K562 (cell line): Measurements from ENCODE around the gene WTIP. TPM values are rescaled to one million over a fixed set of nuclear protein-coding genes. Genes with fewer than 3 reads are reported as not detected.

Source experiments
- ATAC-seq: fragments of 200-7000 bp; cut with Tn5 transposase; 3 replicates; pipeline ENCODE4 v1.9.1; 2020; ENCODE audit warnings: moderate library complexity
- BruUV-seq: library from RNA; stranded (reverse); fragments of 400-500 nt; replicated peaks from 2 replicates; lab custom pipeline; 2021; lab: Mats Ljungman, UMichigan
- CTCF ChIA-PET: fragments of 300-600 bp; formaldehyde crosslinking; extraction: SDS; loops from one replicate; lab custom pipeline; 2021; ENCODE audit warnings: low intra/inter-chr PET ratio; lab: Yijun Ruan, JAX
- POLR2A ChIA-PET: fragments of 300-600, 350-650 bp; sonication (Branson Sonifier 250); formaldehyde crosslinking; extraction: SDS; loops from one replicate; lab custom pipeline; 2021; ENCODE audit warnings: antibody characterized with exemption, inconsistent platforms; lab: Yijun Ruan, JAX
- DNase-seq, 4 experiments: peaks; one replicate each; pipeline versions ENCODE4 v3.0.0 to v3.0.0-alpha.2; 2011 to 2018; ENCODE audit warnings: low spot score in 3 of 4, mixed read lengths in 3 of 4; ENCODE audit errors: extremely low read depth in 1 of 4
- FAIRE-seq: peaks from 2 replicates; lab custom pipeline; 2011; peaks lifted over from hg19 to GRCh38; lab: Jason Lieb, UNC
- H2AFZ ChIP-seq: 2 replicates; pipeline ENCODE4 v1.6.0; 2011; ENCODE audit warnings: low read depth, low read length, control low read depth, inconsistent platforms
- H3K27ac ChIP-seq: fragments of 200-600 bp; 3 replicates; pipeline ENCODE4 v1.8.0; 2011; ENCODE audit warnings: low read depth, mild to moderate bottlenecking, control low read depth, inconsistent platforms, low read length, moderate library complexity, mixed read lengths; ENCODE audit errors: extremely low read depth
- H3K27me3 ChIP-seq, 2 experiments: fragments of 300-600 bp in 1 of 2; 2 replicates in 1 of 2; 3 replicates in 1 of 2; pipeline versions ENCODE4 v1.6.0 to v1.8.0; 2011; ENCODE audit warnings: inconsistent platforms in 2 of 2, low read length in 2 of 2, mild to moderate bottlenecking in 1 of 2, mixed read lengths in 1 of 2, moderate library complexity in 1 of 2; ENCODE audit not compliant: control insufficient read depth in 2 of 2, insufficient read depth in 2 of 2
- H3K36me3 ChIP-seq: fragments of 300-600 bp; 3 replicates; pipeline ENCODE4 v1.8.0; 2011; ENCODE audit warnings: mild to moderate bottlenecking, low read length, inconsistent platforms; ENCODE audit not compliant: control insufficient read depth, insufficient read depth
- H3K4me1 ChIP-seq, 2 experiments: fragments of 200-600 bp in 1 of 2; replicated peaks in 1 of 2; 2 replicates in 1 of 2; 3 replicates in 1 of 2; pipeline versions ENCODE4 v1.5.1 to v1.8.0; 2011; ENCODE audit warnings: inconsistent platforms in 2 of 2, low read length in 2 of 2, mild to moderate bottlenecking in 1 of 2, mixed read lengths in 1 of 2, moderate library complexity in 1 of 2; ENCODE audit not compliant: control insufficient read depth in 2 of 2, insufficient read depth in 2 of 2
- H3K4me2 ChIP-seq: 2 replicates; pipeline ENCODE4 v1.6.1; 2011; ENCODE audit warnings: low read length, control low read depth, inconsistent platforms, mixed read lengths; ENCODE audit not compliant: insufficient read depth
- H3K4me3 ChIP-seq: fragments of 200-600 bp; sonication (generic), shearing (Covaris generic); 2 replicates; pipeline ENCODE4 v1.5.1; 2016; ENCODE audit warnings: control low read depth, inconsistent platforms
- H3K79me2 ChIP-seq: fragments of 200-600 bp; 3 replicates; pipeline ENCODE4 v1.8.0; 2011; ENCODE audit warnings: low read length, inconsistent platforms; ENCODE audit not compliant: control insufficient read depth, insufficient read depth
- H3K9ac ChIP-seq, 2 experiments: 2 replicates each; pipeline versions ENCODE4 v1.6.0 to v1.6.1; 2011; ENCODE audit warnings: low read depth in 2 of 2, low read length in 2 of 2, control low read depth in 1 of 2, inconsistent platforms in 1 of 2, mild to moderate bottlenecking in 1 of 2, mixed read lengths in 1 of 2; ENCODE audit not compliant: insufficient read depth in 1 of 2
- H3K9me1 ChIP-seq: one replicate; pipeline ENCODE4 v1.6.0; 2011; ENCODE audit warnings: inconsistent platforms, mild to moderate bottlenecking, low read length, moderate library complexity; ENCODE audit not compliant: control insufficient read depth, insufficient read depth
- H3K9me3 ChIP-seq: replicated peaks from 2 replicates; pipeline ENCODE4 v1.5.1; 2011; ENCODE audit warnings: low read depth, low read length, inconsistent platforms; ENCODE audit not compliant: control insufficient read depth, insufficient read depth
- H4K20me1 ChIP-seq: replicated peaks from 2 replicates; pipeline ENCODE4 v1.6.1; 2011; ENCODE audit warnings: low read length, inconsistent platforms, mixed read lengths; ENCODE audit not compliant: control insufficient read depth, insufficient read depth
- CHD4 ChIP-seq: fragments of 200-600 bp; sonication (generic); IDR thresholded peaks from 3 replicates; pipeline ENCODE4 v1.6.1; 2012; ENCODE audit warnings: low read depth, mild to moderate bottlenecking, mixed read lengths, low read length, inconsistent platforms; ENCODE audit not compliant: insufficient read depth, insufficient replicate concordance, poor library complexity, severe bottlenecking
- MTA2 ChIP-seq: fragments of 450-650 bp; IDR thresholded peaks from 2 replicates; pipeline ENCODE4 v1.6.1; 2016; ENCODE audit warnings: low read depth
- MYNN ChIP-seq, 2 experiments: sonication (generic); formaldehyde crosslinking in 1 of 2; IDR thresholded peaks; 2 replicates each; pipeline versions ENCODE4 v1.5.0 to v1.6.1; 2016 to 2020; ENCODE audit warnings: antibody characterized with exemption in 1 of 2, missing genetic modification reagents in 1 of 2
- NFE2 ChIP-seq: IDR thresholded peaks from 2 replicates; pipeline ENCODE4 v1.6.1; 2014; ENCODE audit warnings: antibody characterized with exemption, low read depth
- NFRKB ChIP-seq: fragments of 450-650 bp; IDR thresholded peaks from 2 replicates; pipeline ENCODE4 v1.6.1; 2016; ENCODE audit warnings: low read depth
- NONO ChIP-seq, 2 experiments: fragments of 200-400 bp in 1 of 2; fragments of 450-650 bp in 1 of 2; formaldehyde crosslinking in 1 of 2; IDR thresholded peaks; 2 replicates each; pipeline ENCODE4 v1.6.1; 2017; ENCODE audit warnings: low read depth in 2 of 2, mild to moderate bottlenecking in 2 of 2, moderate library complexity in 2 of 2, low read length in 1 of 2
- SPI1 ChIP-seq: IDR thresholded peaks from 2 replicates; pipeline ENCODE4 v1.6.1; 2011; ENCODE audit warnings: low read depth, low read length, control low read depth, borderline replicate concordance
- ZEB2 ChIP-seq: fragments of 450-650 bp; IDR thresholded peaks from 2 replicates; pipeline ENCODE4 v1.6.1; 2016
- ZNF263 ChIP-seq: sonication (generic); formaldehyde crosslinking; IDR thresholded peaks from 2 replicates; pipeline ENCODE4 v1.8.0; 2022; ENCODE audit warnings: mild to moderate bottlenecking, missing genetic modification reagents, borderline replicate concordance
- WGBS: fragments of 100-300 bp; shearing (Covaris generic); methylation state at CpG from one replicate; pipeline ENCODE4 v1.1.6; 2016; ENCODE audit warnings: low coverage, mixed read lengths; ENCODE audit not compliant: insufficient coverage; ENCODE audit errors: missing lambda C conversion rate; 5-methylcytosine and 5-hydroxymethylcytosine counted together
- in situ Hi-C: fragments of 300-500 bp; cut with MboI; formaldehyde crosslinking; loops from 4 replicates; pipeline ENCODE4 v1.15.0; 2018; ENCODE audit warnings: inconsistent platforms, mixed read lengths
- intact Hi-C: fragments of 100-400 bp; cut with micrococcal nuclease; formaldehyde crosslinking; loops from 2 replicates; pipeline ENCODE4 v1.14.2; 2022
- polyA plus RNA-seq, 8 experiments: library from polyadenylated mRNA; depleted of rRNA in 4 of 8; stranded (reverse) in 5 of 8; unstranded in 3 of 8; fragments of >200 nt; fragmentation: Nextera tagmentation in 2 of 8; fragmentation: Illumina TruSeq in 1 of 8; extraction: Ambion mirVana in 2 of 8; extraction: Trizol in 1 of 8; gene quantifications; 2 replicates each; pipeline versions ENCODE4 v1.2.1 to v1.2.3, GENCODE V29; 2011 to 2014; ENCODE audit warnings: inconsistent platforms in 1 of 8, missing spikeins in 1 of 8
- total RNA-seq, 7 experiments: library from RNA; depleted of rRNA in 6 of 7; stranded (reverse); fragments of >200 nt in 6 of 7; fragmentation: Illumina TruSeq in 2 of 7; extraction: Trizol in 2 of 7; gene quantifications; 2 replicates each; pipeline versions ENCODE4 v1.2.1 to v1.2.3, GENCODE V29; 2011 to 2021; ENCODE audit warnings: low replicate concordance in 1 of 7
- TF ChIP-seq, protein P1 (sequence below): fragments of 250-450 bp; sonication (Bioruptor Pico); IDR thresholded peaks from 2 replicates; pipeline ENCODE4 v1.5.0; 2021; ENCODE audit warnings: mild to moderate bottlenecking, borderline replicate concordance
- TF ChIP-seq, protein P2 (sequence below): fragments of 250-450 bp; sonication (Bioruptor Pico); IDR thresholded peaks from 2 replicates; pipeline ENCODE4 v1.4.0; 2020; ENCODE audit warnings: mild to moderate bottlenecking, moderate library complexity
- TF ChIP-seq, protein P3 (sequence below): sonication (generic); formaldehyde crosslinking; IDR thresholded peaks from 2 replicates; pipeline ENCODE4 v1.8.0; 2022; ENCODE audit warnings: missing genetic modification reagents, mild to moderate bottlenecking, moderate library complexity, borderline replicate concordance
- TF ChIP-seq, protein P4 (sequence below): conservative IDR thresholded peaks from 2 replicates; pipeline ENCODE4 v1.6.1; 2011; ENCODE audit warnings: low read depth, mild to moderate bottlenecking, low read length; ENCODE audit not compliant: control insufficient read depth

Gene WTIP
- total and polyA plus RNA-seq, 9 of the 15 experiments (the other 6 are each of a cell fraction or from before 2014, with no cell fraction given) = under 0.01 to 0.54 (median 0.27) TPM; not detected in 1

DNA sequence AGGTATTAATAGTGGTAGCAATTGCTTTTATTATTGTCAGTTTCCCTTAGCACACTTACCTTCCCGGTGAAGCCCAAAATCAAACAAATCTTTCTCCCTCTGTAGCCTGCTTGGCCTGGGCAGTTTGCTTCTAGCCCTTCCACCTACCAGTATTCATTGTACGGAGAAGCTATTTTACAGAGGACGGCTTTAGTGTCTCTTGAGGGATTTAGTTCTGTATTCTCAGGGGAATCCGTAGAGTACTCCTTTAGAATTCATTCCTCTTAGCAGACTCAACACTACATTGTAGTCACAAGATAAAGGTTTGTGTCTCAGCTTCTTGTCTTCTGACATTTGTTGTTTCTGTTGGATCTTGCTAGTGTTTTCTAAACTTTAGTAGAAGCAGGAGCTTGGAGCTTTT is 24.1 kb upstream of the WTIP start:
- H3K27ac ChIP-seq = no peak overlapping the region
- POLR2A ChIA-PET = interaction anchor here (1.0 kb wide), 1 partner anchor 19 kb away, joined by 3 read pairs; no protein-coding TSS in a partner anchor
- in situ Hi-C loops = no loop called here
- TF ChIP-seq, protein P1, sequence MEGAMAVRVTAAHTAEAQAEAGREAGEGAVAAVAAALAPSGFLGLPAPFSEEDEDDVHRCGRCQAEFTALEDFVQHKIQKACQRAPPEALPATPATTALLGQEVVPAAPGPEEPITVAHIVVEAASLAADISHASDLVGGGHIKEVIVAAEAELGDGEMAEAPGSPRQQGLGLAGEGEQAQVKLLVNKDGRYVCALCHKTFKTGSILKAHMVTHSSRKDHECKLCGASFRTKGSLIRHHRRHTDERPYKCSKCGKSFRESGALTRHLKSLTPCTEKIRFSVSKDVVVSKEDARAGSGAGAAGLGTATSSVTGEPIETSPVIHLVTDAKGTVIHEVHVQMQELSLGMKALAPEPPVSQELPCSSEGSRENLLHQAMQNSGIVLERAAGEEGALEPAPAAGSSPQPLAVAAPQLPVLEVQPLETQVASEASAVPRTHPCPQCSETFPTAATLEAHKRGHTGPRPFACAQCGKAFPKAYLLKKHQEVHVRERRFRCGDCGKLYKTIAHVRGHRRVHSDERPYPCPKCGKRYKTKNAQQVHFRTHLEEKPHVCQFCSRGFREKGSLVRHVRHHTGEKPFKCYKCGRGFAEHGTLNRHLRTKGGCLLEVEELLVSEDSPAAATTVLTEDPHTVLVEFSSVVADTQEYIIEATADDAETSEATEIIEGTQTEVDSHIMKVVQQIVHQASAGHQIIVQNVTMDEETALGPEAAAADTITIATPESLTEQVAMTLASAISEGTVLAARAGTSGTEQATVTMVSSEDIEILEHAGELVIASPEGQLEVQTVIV (CRISPR knock-in tag) = no peak
- TF ChIP-seq, protein P2, sequence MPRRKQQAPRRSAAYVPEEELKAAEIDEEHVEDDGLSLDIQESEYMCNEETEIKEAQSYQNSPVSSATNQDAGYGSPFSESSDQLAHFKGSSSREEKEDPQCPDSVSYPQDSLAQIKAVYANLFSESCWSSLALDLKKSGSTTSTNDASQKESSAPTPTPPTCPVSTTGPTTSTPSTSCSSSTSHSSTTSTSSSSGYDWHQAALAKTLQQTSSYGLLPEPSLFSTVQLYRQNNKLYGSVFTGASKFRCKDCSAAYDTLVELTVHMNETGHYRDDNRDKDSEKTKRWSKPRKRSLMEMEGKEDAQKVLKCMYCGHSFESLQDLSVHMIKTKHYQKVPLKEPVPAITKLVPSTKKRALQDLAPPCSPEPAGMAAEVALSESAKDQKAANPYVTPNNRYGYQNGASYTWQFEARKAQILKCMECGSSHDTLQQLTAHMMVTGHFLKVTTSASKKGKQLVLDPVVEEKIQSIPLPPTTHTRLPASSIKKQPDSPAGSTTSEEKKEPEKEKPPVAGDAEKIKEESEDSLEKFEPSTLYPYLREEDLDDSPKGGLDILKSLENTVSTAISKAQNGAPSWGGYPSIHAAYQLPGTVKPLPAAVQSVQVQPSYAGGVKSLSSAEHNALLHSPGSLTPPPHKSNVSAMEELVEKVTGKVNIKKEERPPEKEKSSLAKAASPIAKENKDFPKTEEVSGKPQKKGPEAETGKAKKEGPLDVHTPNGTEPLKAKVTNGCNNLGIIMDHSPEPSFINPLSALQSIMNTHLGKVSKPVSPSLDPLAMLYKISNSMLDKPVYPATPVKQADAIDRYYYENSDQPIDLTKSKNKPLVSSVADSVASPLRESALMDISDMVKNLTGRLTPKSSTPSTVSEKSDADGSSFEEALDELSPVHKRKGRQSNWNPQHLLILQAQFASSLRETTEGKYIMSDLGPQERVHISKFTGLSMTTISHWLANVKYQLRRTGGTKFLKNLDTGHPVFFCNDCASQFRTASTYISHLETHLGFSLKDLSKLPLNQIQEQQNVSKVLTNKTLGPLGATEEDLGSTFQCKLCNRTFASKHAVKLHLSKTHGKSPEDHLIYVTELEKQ (CRISPR knock-in tag) = no peak
- TF ChIP-seq NONO (IDR thresholded peaks at IDR 0.05; ENCODE audit: low read depth in 2 of 2, low read length in 1 of 2) (no peak), SPI1 (no peak), MYNN (IDR thresholded peaks at IDR 0.05) (no peak), MYNN (CRISPR knock-in tag; IDR thresholded peaks at IDR 0.05) (no peak), ZNF263 (CRISPR knock-in tag) (no peak), NFRKB (no peak), NFE2 (no peak), CHD4 (no peak), MTA2 (no peak), ZEB2 (no peak)
- TF ChIP-seq, protein P3, sequence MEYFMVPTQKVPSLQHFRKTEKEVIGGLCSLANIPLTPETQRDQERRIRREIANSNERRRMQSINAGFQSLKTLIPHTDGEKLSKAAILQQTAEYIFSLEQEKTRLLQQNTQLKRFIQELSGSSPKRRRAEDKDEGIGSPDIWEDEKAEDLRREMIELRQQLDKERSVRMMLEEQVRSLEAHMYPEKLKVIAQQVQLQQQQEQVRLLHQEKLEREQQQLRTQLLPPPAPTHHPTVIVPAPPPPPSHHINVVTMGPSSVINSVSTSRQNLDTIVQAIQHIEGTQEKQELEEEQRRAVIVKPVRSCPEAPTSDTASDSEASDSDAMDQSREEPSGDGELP (CRISPR knock-in tag) = no peak
- TF ChIP-seq, protein P4, sequence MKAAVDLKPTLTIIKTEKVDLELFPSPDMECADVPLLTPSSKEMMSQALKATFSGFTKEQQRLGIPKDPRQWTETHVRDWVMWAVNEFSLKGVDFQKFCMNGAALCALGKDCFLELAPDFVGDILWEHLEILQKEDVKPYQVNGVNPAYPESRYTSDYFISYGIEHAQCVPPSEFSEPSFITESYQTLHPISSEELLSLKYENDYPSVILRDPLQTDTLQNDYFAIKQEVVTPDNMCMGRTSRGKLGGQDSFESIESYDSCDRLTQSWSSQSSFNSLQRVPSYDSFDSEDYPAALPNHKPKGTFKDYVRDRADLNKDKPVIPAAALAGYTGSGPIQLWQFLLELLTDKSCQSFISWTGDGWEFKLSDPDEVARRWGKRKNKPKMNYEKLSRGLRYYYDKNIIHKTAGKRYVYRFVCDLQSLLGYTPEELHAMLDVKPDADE = no peak

More for the DNA sequence above, 24.1 kb upstream of the WTIP start:
- FAIRE-seq (no peak), DNase-seq (no peak), ATAC-seq (no peak)
- H3K79me2 ChIP-seq = peaks cover 67% of the 10 kb centered on the region
- H3K9me1 ChIP-seq = no peaks in the 10 kb centered on the region
- H3K4me2 ChIP-seq = no peak overlapping the region
- 72% methylated on average over 4 of the region's 4 CpGs for WGBS
- H4K20me1 ChIP-seq = no peaks in the 10 kb centered on the region
- H3K27me3 ChIP-seq = no peaks in the 10 kb centered on the region
- H3K36me3 ChIP-seq = peaks cover 92% of the 10 kb centered on the region
- H2AFZ ChIP-seq = no peak overlapping the region
- intact Hi-C loops = no loop called here
- no peak overlapping the region for H3K9ac ChIP-seq
- no peak overlapping the region for H3K4me3 ChIP-seq
- H3K4me1 ChIP-seq = no peaks in the 10 kb centered on the region
- CTCF ChIA-PET = no interaction called here
- no peaks in the 10 kb centered on the region for H3K9me3 ChIP-seq
- no TSS peak for BruUV-seq
